Naive thymus-derived CD4-positive, alpha-beta T cell (primary cell): ENCODE measurements around the gene GPX4. TPM values are rescaled to one million over a fixed set of nuclear protein-coding genes. Genes with fewer than 3 reads are reported as not detected.
"Not testable (repeated sequence)": the region's sequence is repeated elsewhere in the genome, so short reads cannot be mapped to it uniquely, and the experiment has no call there.

ENCODE experiments used
- ATAC-seq: fragments of 150-1000 bp; cut with Tn5 transposase; 2 replicates; pipeline ENCODE4 v1.10.0; 2021; ENCODE audit warnings: mild to moderate bottlenecking, moderate library complexity
- CTCF ChIA-PET: fragments of 350-600 bp; sonication (Branson Sonifier 250); formaldehyde crosslinking; loops from one replicate; lab custom pipeline; 2021; ENCODE audit warnings: antibody characterized with exemption; lab: Charles Lee
- POLR2A ChIA-PET: fragments of 350-600 bp; sonication (Branson Sonifier 250); formaldehyde crosslinking; loops from one replicate; lab custom pipeline; 2021; ENCODE audit warnings: antibody characterized with exemption, inconsistent platforms; lab: Charles Lee
- DNase-seq, 9 donors: peaks; one replicate each; pipeline versions ENCODE4 v3.0.0 to v3.0.0-alpha.2; 2020 to 2022; ENCODE audit warnings: mixed read lengths in 1 of 9
- H3K27ac ChIP-seq: one replicate; pipeline ENCODE4 v1.7.0; 2013; ENCODE audit warnings: mild to moderate bottlenecking, low read depth, low read length, moderate library complexity
- H3K27me3 ChIP-seq, 2 donors: one replicate each; pipeline ENCODE4 v1.7.0; 2013; ENCODE audit warnings: low read length in 2 of 2, mild to moderate bottlenecking in 2 of 2, moderate library complexity in 2 of 2; ENCODE audit not compliant: control insufficient read depth in 2 of 2, insufficient read depth in 2 of 2
- H3K36me3 ChIP-seq, 3 experiments: 1 replicate in 2 of 3; 2 replicates in 1 of 3; pipeline ENCODE4 v1.7.0; 2013; ENCODE audit warnings: low read length in 3 of 3, mild to moderate bottlenecking in 3 of 3, moderate library complexity in 1 of 3; ENCODE audit not compliant: insufficient read depth in 3 of 3, control insufficient read depth in 2 of 3
- H3K4me1 ChIP-seq, 2 donors: one replicate each; pipeline ENCODE4 v1.7.0; 2013; ENCODE audit warnings: low read length in 2 of 2, mild to moderate bottlenecking in 2 of 2, moderate library complexity in 1 of 2; ENCODE audit not compliant: control insufficient read depth in 2 of 2, insufficient read depth in 2 of 2
- H3K4me3 ChIP-seq: 2 replicates; pipeline ENCODE4 v1.7.0; 2013; ENCODE audit warnings: mild to moderate bottlenecking, low read length
- H3K9me3 ChIP-seq, 3 experiments: 1 replicate in 2 of 3; 2 replicates in 1 of 3; pipeline ENCODE4 v1.7.0; 2013; ENCODE audit warnings: low read length in 3 of 3; ENCODE audit not compliant: control insufficient read depth in 2 of 3
- H3K27ac Mint-ChIP-seq, 9 donors: one replicate each; pipeline ENCODE4 v1.8.0; 2020 to 2022; ENCODE audit warnings: mixed read lengths in 9 of 9, mild to moderate bottlenecking in 8 of 9, moderate library complexity in 5 of 9, inconsistent platforms in 2 of 9
- H3K27me3 Mint-ChIP-seq, 5 donors: one replicate each; pipeline ENCODE4 v1.8.0; 2021 to 2022; ENCODE audit warnings: mixed read lengths in 5 of 5, mild to moderate bottlenecking in 1 of 5
- H3K36me3 Mint-ChIP-seq, 5 donors: one replicate each; pipeline ENCODE4 v1.8.0; 2020 to 2022; ENCODE audit warnings: mixed read lengths in 5 of 5, mild to moderate bottlenecking in 3 of 5, inconsistent platforms in 1 of 5
- H3K4me1 Mint-ChIP-seq, 7 donors: one replicate each; pipeline ENCODE4 v1.8.0; 2020 to 2022; ENCODE audit warnings: mixed read lengths in 7 of 7, mild to moderate bottlenecking in 3 of 7, inconsistent platforms in 1 of 7
- H3K4me3 Mint-ChIP-seq, 10 donors: one replicate each; pipeline ENCODE4 v1.8.0; 2020 to 2022; ENCODE audit warnings: mild to moderate bottlenecking in 10 of 10, mixed read lengths in 10 of 10, moderate library complexity in 6 of 10, inconsistent platforms in 2 of 10
- H3K9me3 Mint-ChIP-seq, 11 donors: one replicate each; pipeline ENCODE4 v1.8.0; 2020 to 2022; ENCODE audit warnings: mixed read lengths in 11 of 11, mild to moderate bottlenecking in 4 of 11, inconsistent platforms in 1 of 11, moderate library complexity in 1 of 11
- intact Hi-C, 2 donors: fragments of 100-400 bp; cut with micrococcal nuclease; formaldehyde crosslinking; loops; one replicate each; pipeline ENCODE4 v1.15.1; 2023
- polyA plus RNA-seq, 2 donors: library from polyadenylated mRNA; unstranded; fragments of 300-500 nt; fragmentation: Illumina TruSeq; gene quantifications; one replicate each; pipeline ENCODE4 v1.2.3, GENCODE V29; 2021
- total RNA-seq, 6 experiments: library from RNA in 5 of 6; stranded (reverse) in 5 of 6; gene quantifications; 1 replicate in 5 of 6; 2 replicates in 1 of 6; pipeline ENCODE4 v1.2.3 and lab custom pipeline; 2021 to 2026

GPX4 gene
- total and polyA plus RNA-seq, 7 experiments from 2014 or later: 122 to 522 (median 228) TPM

- intact Hi-C loops, H3K36me3 Mint-ChIP-seq, H3K4me3 ChIP-seq, ATAC-seq, H3K9me3 Mint-ChIP-seq, H3K27me3 ChIP-seq, H3K9me3 ChIP-seq, DNase-seq, H3K27me3 Mint-ChIP-seq: not testable (repeated sequence)
- Mint-ChIP-seq H3K4me1 (peaks cover 8 to 39% (median 26%) of the 10 kb centered on the region in 7 donors), H3K4me3 (peak overlapping the region in 6 of 10 donors; percentile 16 to 83 (median 56)), H3K27ac (peak overlapping the region in 7 of 9 donors; percentile 10 to 92 (median 62))
- CTCF ChIA-PET: interaction anchor here (0.6 to 2.9 kb wide), 3 partner anchors 16 to 279 kb away, joined by 3 to 7 read pairs (median 4); no protein-coding TSS in a partner anchor
- H3K27ac ChIP-seq: peak overlapping the region; percentile 98
- H3K36me3 ChIP-seq: peaks cover 11 to 46% (median 14%) of the 10 kb centered on the region in 3 experiments
- POLR2A ChIA-PET: interaction anchor here (0.7 to 2.9 kb wide), 7 partner anchors 16 to 110 kb away, joined by 3 to 8 read pairs (median 5); partner anchors contain the start of genes GPX4, POLR2E and SBNO2
- peaks cover 23 to 35% of the 10 kb centered on the region in 2 donors for H3K4me1 ChIP-seq
Observed at GRCh38 chr19:1129084-1129483, 25.3 kb downstream of the GPX4 start.

DNA sequence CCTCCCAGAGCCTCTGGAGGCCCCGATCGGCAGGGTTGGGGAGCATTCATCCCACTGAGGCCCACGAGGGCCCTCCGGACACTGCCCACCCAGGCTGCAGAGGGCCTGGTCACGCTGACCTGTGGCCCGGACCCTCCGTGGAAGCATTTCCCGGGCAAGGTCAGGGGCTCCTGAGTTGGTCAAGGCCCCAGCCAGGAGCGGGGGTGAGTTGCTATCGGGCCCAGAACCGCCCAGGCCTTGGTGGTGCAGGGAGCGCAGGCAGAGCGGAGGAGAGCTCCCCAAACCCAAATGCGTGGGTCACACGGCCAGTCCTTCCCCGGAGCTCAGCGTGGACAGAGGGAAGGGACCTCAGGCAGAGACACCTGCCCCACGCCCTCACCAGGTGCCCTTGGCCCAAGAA, 25.7 kb downstream of the GPX4 start:
- H3K4me3 ChIP-seq: no peak overlapping the region
- H3K27ac Mint-ChIP-seq: peak overlapping the region in 6 of 9 donors; percentile 26 to 92 (median 91)
- DNase-seq (no peak), ATAC-seq (no peak)
- peaks cover 11 to 42% (median 14%) of the 10 kb centered on the region in 3 experiments for H3K36me3 ChIP-seq
- H3K27me3 Mint-ChIP-seq: no peaks in the 10 kb centered on the region
- H3K36me3 Mint-ChIP-seq: peaks cover 0 to 7% (median 0%) of the 10 kb centered on the region in 5 donors
- H3K4me3 Mint-ChIP-seq: peak overlapping the region in 7 of 10 donors; percentile 54 to 94 (median 83)
- no peaks in the 10 kb centered on the region for H3K9me3 Mint-ChIP-seq
- POLR2A ChIA-PET: interaction anchor here (0.9 to 3.2 kb wide), 6 partner anchors 16 to 140 kb away, joined by 3 to 18 read pairs (median 6); partner anchors contain the start of genes CIRBP, GPX4 and SBNO2
- H3K27me3 ChIP-seq: no peaks in the 10 kb centered on the region
- intact Hi-C loops: no loop called here
- H3K9me3 ChIP-seq: no peaks in the 10 kb centered on the region
- peaks cover 8 to 39% (median 26%) of the 10 kb centered on the region in 7 donors for H3K4me1 Mint-ChIP-seq
- CTCF ChIA-PET: interaction anchor here (0.6 to 2.9 kb wide), 3 partner anchors 13 to 280 kb away, joined by 3 to 7 read pairs (median 3); no protein-coding TSS in a partner anchor
- peak overlapping the region; percentile 98 for H3K27ac ChIP-seq
- H3K4me1 ChIP-seq: peaks cover 23 to 35% of the 10 kb centered on the region in 2 donors

DNA sequence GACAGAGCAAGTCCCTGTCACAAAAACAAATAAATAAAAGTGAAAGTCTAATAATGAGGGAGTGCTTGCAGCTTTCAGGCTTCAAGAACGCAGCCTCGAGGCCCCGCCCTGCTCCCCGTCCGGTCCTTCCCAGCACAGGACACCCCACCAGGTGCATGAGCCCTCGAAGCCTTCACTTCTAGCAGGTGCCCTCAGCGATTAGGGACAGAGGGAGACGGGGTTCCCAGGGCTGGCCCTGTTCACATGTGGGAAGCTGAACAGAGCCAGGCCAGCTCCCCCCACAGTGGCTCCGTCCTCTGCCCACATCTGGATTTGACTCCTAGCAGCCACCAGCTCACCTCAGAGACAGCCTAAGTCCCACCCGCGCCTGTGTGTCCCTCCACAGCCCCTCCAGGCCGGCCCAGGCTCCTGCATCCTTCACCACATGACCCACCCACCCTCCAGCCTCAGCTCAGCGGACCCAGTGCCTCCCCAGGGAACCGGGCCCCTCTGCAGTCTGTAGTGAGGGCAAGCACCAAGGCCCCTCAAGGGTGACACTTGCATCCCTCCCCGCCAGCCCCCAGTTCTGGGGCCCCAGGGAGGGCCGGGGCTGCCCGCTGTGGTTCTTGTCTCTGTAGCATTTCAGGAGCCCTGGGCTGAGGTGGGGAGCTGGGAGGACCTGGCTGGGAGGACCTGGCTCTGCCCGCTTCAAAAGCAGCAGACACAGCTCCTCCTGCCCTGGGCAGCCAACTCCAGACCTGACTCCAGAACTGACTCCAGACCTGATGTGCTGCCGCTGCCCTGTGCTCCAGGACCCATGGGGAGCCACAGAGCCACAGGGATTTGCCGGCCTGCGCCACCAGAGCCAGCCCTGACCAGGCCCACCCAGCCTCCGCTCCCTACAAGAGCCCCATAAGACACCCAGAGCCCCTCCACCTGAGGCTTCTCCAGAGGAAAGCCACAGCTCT, 27.2 kb downstream of the GPX4 start:
- H3K36me3 Mint-ChIP-seq: peaks cover 0 to 5% (median 0%) of the 10 kb centered on the region in 5 donors
- CTCF ChIA-PET: interaction anchor here (0.5 to 2.9 kb wide), 6 partner anchors 9 to 99 kb away, joined by 3 to 7 read pairs (median 4); no protein-coding TSS in a partner anchor
- H3K9me3 ChIP-seq: no peaks in the 10 kb centered on the region
- POLR2A ChIA-PET: interaction anchor here (0.7 to 3.2 kb wide), 15 partner anchors 10 to 1928 kb away, joined by 3 to 18 read pairs (median 3); partner anchors contain the start of genes ARHGAP45, CIRBP, GPX4 and SBNO2
- peaks cover 8 to 40% (median 25%) of the 10 kb centered on the region in 7 donors for H3K4me1 Mint-ChIP-seq
- peaks cover 11 to 28% (median 14%) of the 10 kb centered on the region in 3 experiments for H3K36me3 ChIP-seq
- H3K27ac ChIP-seq: peak overlapping the region; percentile 98
- H3K4me3 Mint-ChIP-seq: peak overlapping the region; percentile 78 to 94 (median 85)
- H3K27ac Mint-ChIP-seq: peak overlapping the region; percentile 87 to 93 (median 91)
- H3K9me3 Mint-ChIP-seq: no peaks in the 10 kb centered on the region
- no peak for ATAC-seq
- H3K27me3 ChIP-seq: no peaks in the 10 kb centered on the region
- H3K27me3 Mint-ChIP-seq: no peaks in the 10 kb centered on the region
- DNase-seq: peak in 8 of 9 donors; percentile 24 to 63 (median 48)
- H3K4me3 ChIP-seq: peak overlapping the region; percentile 81
- peaks cover 23 to 35% of the 10 kb centered on the region in 2 donors for H3K4me1 ChIP-seq
- intact Hi-C loops: loop anchor here (5.0 kb wide), 1 partner anchor 61 kb away; no protein-coding TSS in a partner anchor

DNA sequence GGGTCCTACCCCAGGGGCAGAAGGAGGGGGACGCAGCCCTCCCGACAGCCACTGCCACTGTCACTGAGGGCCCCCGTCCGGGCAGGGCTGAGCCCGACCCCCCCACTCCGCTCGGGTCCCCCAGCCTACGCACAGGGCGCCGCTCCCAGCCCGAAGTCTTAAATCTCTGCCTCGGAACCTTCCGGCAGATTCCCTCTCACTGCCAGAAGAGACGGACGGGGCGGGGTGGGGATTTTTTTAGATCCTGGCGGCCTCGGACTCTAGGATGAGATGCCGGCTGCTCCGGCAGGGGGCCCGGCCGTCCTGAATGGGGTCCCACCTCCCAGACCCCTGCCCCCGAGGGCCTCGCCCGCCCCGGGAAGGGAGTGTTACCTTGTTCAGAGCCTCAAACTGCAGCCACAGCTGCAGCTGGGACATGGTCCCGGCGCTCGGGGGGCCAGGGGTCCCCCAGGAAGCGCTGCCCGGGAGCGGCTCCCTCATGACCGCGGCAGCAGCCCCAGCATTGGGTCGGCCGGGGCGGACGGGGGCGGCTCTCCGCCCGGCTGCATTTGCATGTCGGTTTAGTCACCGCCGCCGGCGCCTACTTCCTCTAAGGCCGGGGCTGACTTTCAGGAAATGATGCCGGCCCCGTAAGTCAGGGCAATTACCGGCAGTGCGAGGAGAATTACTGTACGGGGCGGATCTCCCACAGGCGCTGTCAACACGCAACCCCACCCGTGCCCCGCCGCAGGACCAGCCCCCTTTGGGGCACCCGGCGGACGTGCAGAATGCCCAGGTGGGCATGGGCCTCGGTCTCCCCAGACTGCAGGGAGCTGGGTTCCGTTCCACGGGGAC, 28.1 kb downstream of the GPX4 start:
- Mint-ChIP-seq H3K4me3 (peak overlapping the region; percentile 78 to 94 (median 85)), H3K4me1 (peaks cover 13 to 45% (median 29%) of the 10 kb centered on the region in 7 donors), H3K27me3 (no peaks in the 10 kb centered on the region), H3K9me3 (no peaks in the 10 kb centered on the region), H3K27ac (peak overlapping the region; percentile 88 to 93 (median 92)), H3K36me3 (peaks cover 0 to 5% (median 0%) of the 10 kb centered on the region in 5 donors)
- Histone ChIP-seq H3K9me3 (no peaks in the 10 kb centered on the region), H3K36me3 (peaks cover 10 to 19% (median 11%) of the 10 kb centered on the region in 3 experiments), H3K27ac (peak overlapping the region; percentile 98), H3K4me3 (peak overlapping the region; percentile 81), H3K4me1 (peaks cover 23 to 42% of the 10 kb centered on the region in 2 donors), H3K27me3 (no peaks in the 10 kb centered on the region)
- ChIA-PET CTCF (interaction anchor here (0.5 to 1.2 kb wide), 2 partner anchors 8 to 67 kb away, joined by 5 read pairs; no protein-coding TSS in a partner anchor), POLR2A (interaction anchor here (0.6 to 3.2 kb wide), 14 partner anchors 11 to 233 kb away, joined by 3 to 18 read pairs (median 3); partner anchors contain the start of genes ARHGAP45, CIRBP and GPX4)
- DNase-seq (peak; percentile 69 to 87 (median 85)), ATAC-seq (peak; percentile 80)
- intact Hi-C loops: loop anchor here (1.0 to 5.0 kb wide), 9 partner anchors 29 to 521 kb away; partner anchors contain the start of genes GPX4 (in 2 of the 2), SBNO2 (in 2 of the 2), ARHGAP45 (in 1 of the 2) and POLR2E (in 1 of the 2)

DNA sequence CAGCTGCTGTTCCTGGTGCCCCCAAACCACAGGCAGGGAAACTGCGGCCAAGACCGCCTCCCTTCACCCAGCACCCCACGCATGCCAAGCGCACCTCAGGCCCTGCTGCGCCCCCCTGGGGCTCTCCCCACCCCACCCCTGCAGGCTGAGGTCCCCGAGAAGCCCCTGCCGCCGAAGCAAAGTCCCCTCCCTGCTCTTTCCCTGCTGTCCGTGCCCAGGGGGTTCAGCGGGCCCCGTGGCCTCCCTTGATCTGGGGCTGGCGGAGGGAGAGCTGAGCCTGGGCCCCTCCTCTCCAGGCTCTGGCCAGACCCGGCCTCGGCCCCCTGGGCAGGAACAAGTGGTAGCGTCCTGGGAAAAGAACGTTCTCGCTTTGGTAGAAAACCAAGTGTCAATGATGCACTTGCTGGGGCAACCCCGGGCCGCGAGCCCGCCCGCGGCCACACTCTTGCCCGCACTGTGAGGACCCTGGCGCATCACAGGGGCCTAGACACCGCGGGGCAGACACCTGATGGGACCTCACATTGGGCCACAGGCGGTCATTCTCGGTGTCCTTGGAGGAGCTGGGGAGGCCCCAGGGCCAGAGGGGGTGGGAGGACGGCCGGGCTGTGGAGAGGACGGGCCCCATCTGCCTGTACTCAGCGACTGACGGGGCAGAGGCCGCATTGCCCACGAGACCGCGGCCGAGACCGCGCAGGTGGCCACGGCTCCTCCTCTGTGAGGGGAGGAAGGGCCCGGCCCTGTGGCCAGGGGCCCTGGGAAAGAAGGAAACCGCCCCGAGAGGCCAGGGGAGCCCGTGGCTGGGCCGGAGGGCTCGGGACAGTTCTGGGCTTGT, 29.0 kb downstream of the GPX4 start:
- H3K27ac Mint-ChIP-seq: peak overlapping the region; percentile 88 to 93 (median 91)
- Histone ChIP-seq H3K27me3 (no peaks in the 10 kb centered on the region), H3K9me3 (no peaks in the 10 kb centered on the region), H3K36me3 (peaks cover 1 to 11% (median 4%) of the 10 kb centered on the region in 3 experiments), H3K4me1 (peaks cover 23 to 42% of the 10 kb centered on the region in 2 donors), H3K27ac (peak overlapping the region; percentile 98), H3K4me3 (peak overlapping the region; percentile 81)
- ATAC-seq: peak; percentile 21
- peaks cover 0 to 5% (median 0%) of the 10 kb centered on the region in 5 donors for H3K36me3 Mint-ChIP-seq
- no peaks in the 10 kb centered on the region for H3K9me3 Mint-ChIP-seq
- ChIA-PET CTCF (no interaction called here), POLR2A (interaction anchor here (0.6 to 3.2 kb wide), 7 partner anchors 11 to 234 kb away, joined by 3 to 18 read pairs (median 3); partner anchors contain the start of genes CIRBP and GPX4)
- H3K4me3 Mint-ChIP-seq: peak overlapping the region; percentile 78 to 94 (median 85)
- H3K27me3 Mint-ChIP-seq: no peaks in the 10 kb centered on the region
- peak in 4 of 9 donors; percentile 19 to 47 (median 25) for DNase-seq
- intact Hi-C loops: loop anchor here (1.0 to 5.0 kb wide), 9 partner anchors 29 to 520 kb away; partner anchors contain the start of genes GPX4 (in 2 of the 2), SBNO2 (in 2 of the 2), ARHGAP45 (in 1 of the 2) and POLR2E (in 1 of the 2)
- H3K4me1 Mint-ChIP-seq: peaks cover 13 to 44% (median 29%) of the 10 kb centered on the region in 7 donors
